ENCODE data around the gene ARL4D. TPM values are rescaled to one million over a fixed set of nuclear protein-coding genes. Genes with fewer than 3 reads are reported as not detected.

Gene ARL4D
- total RNA-seq, 2 donors from 2014 or later = 4.8 to 17.2 TPM

DNA sequence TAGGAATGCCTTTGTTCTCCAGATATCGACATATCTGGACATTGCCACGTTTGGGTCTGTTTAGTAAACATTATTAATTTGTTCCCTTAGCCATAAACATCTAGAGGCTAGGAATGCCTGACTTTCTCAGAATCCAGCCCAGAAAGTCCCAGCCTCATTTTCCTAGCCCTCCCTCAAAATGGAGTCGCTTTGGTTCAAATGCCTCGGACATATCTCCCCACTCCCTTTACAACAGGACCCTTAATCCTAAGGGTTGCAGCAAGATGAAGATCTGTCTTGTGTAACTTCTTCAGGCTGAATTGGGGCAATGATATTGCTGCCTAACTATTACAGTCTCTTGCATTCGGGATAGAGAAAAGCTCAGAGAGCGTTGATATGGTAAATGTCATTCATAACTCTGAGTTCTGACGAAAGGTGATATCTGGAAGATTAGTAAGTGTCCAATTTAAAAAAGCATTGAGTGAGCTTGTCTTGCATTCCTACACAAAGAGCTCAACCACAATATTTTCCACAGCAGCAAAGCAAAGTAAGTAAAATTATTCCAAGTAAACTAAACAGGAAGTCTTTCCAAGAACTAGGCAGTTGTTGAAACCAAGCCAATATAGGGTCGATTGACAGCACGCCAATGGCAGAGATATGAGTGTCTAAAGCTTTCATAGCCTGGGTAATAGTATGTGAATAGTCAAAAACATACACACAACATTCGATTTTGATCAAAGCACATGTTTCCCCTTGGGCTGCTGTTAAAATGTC lies 46.0 kb upstream of the ARL4D start:
- intact Hi-C loops (cut with DNase I) = no loop called here
- DNase-seq (ENCODE audit: low spot score) = no peak
- 87% methylated on average over 10 of the region's 10 CpGs for WGBS
- H3K9me3 ChIP-seq = no peaks in the 10 kb centered on the region
- H3K4me1 ChIP-seq (replicated peaks) = no peaks in the 10 kb centered on the region
- no peak overlapping the region for H3K4me3 ChIP-seq
- no peaks in the 10 kb centered on the region for H3K36me3 ChIP-seq
- no peaks in the 10 kb centered on the region for H3K27me3 ChIP-seq (replicated peaks; ENCODE audit: insufficient read depth)
- no peak overlapping the region for H3K27ac ChIP-seq
- TF ChIP-seq, protein P1, sequence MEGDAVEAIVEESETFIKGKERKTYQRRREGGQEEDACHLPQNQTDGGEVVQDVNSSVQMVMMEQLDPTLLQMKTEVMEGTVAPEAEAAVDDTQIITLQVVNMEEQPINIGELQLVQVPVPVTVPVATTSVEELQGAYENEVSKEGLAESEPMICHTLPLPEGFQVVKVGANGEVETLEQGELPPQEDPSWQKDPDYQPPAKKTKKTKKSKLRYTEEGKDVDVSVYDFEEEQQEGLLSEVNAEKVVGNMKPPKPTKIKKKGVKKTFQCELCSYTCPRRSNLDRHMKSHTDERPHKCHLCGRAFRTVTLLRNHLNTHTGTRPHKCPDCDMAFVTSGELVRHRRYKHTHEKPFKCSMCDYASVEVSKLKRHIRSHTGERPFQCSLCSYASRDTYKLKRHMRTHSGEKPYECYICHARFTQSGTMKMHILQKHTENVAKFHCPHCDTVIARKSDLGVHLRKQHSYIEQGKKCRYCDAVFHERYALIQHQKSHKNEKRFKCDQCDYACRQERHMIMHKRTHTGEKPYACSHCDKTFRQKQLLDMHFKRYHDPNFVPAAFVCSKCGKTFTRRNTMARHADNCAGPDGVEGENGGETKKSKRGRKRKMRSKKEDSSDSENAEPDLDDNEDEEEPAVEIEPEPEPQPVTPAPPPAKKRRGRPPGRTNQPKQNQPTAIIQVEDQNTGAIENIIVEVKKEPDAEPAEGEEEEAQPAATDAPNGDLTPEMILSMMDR (IDR thresholded peaks at IDR 0.05) = no peak
- TF ChIP-seq POLR2A (IDR thresholded peaks at IDR 0.05) (no peak), POLR2AphosphoS5 (IDR thresholded peaks at IDR 0.05) (no peak)

DNA sequence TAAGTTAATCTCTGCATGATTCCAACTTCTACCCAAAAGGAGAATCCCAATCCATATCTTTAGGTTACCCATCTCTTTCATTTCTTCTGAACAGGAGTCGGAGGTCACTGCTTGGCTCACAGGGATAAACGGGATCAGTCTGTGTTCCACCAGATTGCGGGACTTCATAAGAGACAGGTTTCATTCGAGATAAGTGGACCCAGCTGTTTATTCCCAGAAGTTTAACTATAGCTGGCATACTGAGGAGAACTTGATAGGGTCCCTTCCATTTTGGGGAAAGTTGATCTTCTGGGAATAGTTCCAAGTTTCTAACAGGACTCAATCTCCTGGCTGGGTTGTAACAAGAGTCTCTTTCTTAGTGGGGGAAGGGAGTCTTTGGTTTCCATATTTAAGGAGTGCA lies 45.4 kb upstream of the ARL4D start:
- Histone ChIP-seq H3K36me3 (no peaks in the 10 kb centered on the region), H3K4me1 (replicated peaks) (no peaks in the 10 kb centered on the region), H3K4me3 (no peak overlapping the region), H3K27ac (no peak overlapping the region), H3K9me3 (no peaks in the 10 kb centered on the region), H3K27me3 (replicated peaks; ENCODE audit: insufficient read depth) (no peaks in the 10 kb centered on the region)
- no peak for TF ChIP-seq POLR2A (IDR thresholded peaks at IDR 0.05)
- intact Hi-C loops (cut with DNase I) = no loop called here
- WGBS = 82% methylated on average over 4 of the region's 4 CpGs
- DNase-seq (ENCODE audit: low spot score) = no peak

DNA sequence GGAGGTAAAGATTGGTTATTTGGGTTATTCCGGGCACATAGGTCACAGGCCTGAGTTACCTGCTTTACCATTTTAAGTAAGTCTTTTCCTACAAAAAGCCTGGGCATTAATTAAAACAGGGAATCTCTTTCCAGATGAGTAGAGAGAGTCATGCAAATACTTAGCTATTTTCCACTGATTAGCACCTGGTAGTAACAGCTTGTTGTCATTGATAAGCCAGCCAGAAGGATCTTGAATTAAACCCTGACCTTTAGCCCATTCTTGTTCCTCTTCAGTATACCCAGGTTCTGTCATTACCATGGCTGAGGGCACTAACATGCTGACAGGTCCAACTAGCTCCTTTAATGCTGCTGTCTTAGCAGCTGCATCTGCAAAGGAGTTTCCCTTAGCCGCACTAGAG lies 44.4 kb upstream of the ARL4D start:
- Histone ChIP-seq H3K9me3 (no peaks in the 10 kb centered on the region), H3K4me1 (replicated peaks) (no peaks in the 10 kb centered on the region), H3K27ac (no peak overlapping the region), H3K36me3 (no peaks in the 10 kb centered on the region), H3K4me3 (no peak overlapping the region), H3K27me3 (replicated peaks; ENCODE audit: insufficient read depth) (no peaks in the 10 kb centered on the region)
- WGBS = 92% methylated on average over 2 of the region's 2 CpGs
- no peak for DNase-seq (ENCODE audit: low spot score)
- TF ChIP-seq POLR2A (IDR thresholded peaks at IDR 0.05) = no peak
- TF ChIP-seq POLR2AphosphoS5 (IDR thresholded peaks at IDR 0.05) = no peak
- TF ChIP-seq, protein P1 (IDR thresholded peaks at IDR 0.05) = no peak
- intact Hi-C loops (cut with DNase I) = no loop called here

DNA sequence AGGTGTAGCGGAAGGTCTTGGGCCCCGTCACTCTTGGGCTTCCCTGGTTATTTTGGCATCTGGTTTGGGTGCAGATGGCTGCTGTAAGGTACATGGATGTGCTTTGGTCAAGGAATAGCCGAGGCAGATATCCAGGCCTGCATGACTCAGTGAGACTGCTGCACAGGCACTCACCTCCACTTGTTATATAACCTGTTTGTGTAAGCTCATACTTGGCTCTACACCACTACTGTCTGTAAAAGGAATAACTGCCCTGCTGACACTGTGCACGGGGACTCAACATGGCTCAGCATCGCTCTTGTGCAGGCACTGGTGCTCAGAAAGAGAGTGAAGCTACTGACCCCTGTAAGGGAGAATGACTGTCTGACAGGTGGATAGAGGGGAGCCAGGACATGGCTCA lies 42.3 kb upstream of the ARL4D start:
- 84% methylated on average over 5 of the region's 5 CpGs for WGBS

DNA sequence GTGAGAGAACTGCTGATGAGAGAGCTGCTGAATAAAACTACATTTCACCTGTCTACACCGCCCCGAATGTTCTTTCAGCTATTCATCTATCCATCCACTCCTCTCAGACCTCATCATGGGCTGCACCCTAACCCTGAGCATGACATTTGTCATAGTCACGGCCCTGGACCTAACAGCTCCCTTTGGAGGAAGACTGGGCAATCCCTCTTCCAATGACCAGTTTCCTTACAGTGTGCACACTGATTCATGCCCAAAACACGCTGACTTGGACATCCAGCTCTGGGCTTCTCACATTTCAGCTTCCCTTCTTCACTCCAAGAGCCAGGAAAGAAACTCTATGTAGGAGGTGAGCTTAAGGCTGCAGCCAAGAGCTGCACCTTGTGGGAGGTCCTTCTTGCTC lies 41.8 kb upstream of the ARL4D start:
- Histone ChIP-seq H3K36me3 (no peaks in the 10 kb centered on the region), H3K4me3 (no peak overlapping the region), H3K27ac (no peak overlapping the region), H3K27me3 (replicated peaks; ENCODE audit: insufficient read depth) (no peaks in the 10 kb centered on the region), H3K9me3 (no peaks in the 10 kb centered on the region), H3K4me1 (replicated peaks) (peaks cover 5% of the 10 kb centered on the region)
- DNase-seq (ENCODE audit: low spot score) = no peak
- TF ChIP-seq, protein P1 (IDR thresholded peaks at IDR 0.05) = no peak
- peak; percentile 55 for TF ChIP-seq POLR2AphosphoS5 (IDR thresholded peaks at IDR 0.05)
- intact Hi-C loops (cut with DNase I) = no loop called here
- 65% methylated on average over 4 of the region's 4 CpGs for WGBS

More for the DNA sequence above, 42.3 kb upstream of the ARL4D start:
- H3K27me3 ChIP-seq (replicated peaks; ENCODE audit: insufficient read depth) = no peaks in the 10 kb centered on the region
- H3K36me3 ChIP-seq = no peaks in the 10 kb centered on the region
- no peak for DNase-seq (ENCODE audit: low spot score)
- H3K9me3 ChIP-seq = no peaks in the 10 kb centered on the region
- intact Hi-C loops (cut with DNase I) = no loop called here
- no peak overlapping the region for H3K4me3 ChIP-seq
- TF ChIP-seq POLR2AphosphoS5 (IDR thresholded peaks at IDR 0.05) = no peak
- TF ChIP-seq, protein P1 (IDR thresholded peaks at IDR 0.05) = no peak
- TF ChIP-seq POLR2A (IDR thresholded peaks at IDR 0.05) = no peak
- peaks cover 5% of the 10 kb centered on the region for H3K4me1 ChIP-seq (replicated peaks)
- no peak overlapping the region for H3K27ac ChIP-seq
